HCT116 (cell line): ENCODE measurements around the gene TMEFF2.

Experiments used
- CBX3 ChIP-seq: IDR thresholded peaks from 2 replicates; pipeline ENCODE4 v1.6.1; 2012; ENCODE audit warnings: low read depth
- EGR1 ChIP-seq: IDR thresholded peaks from 2 replicates; pipeline ENCODE4 v1.6.1; 2012; ENCODE audit warnings: low read depth
- ELF1 ChIP-seq: IDR thresholded peaks from 2 replicates; pipeline ENCODE4 v1.6.1; 2012; ENCODE audit warnings: low read depth, borderline replicate concordance
- EZH2phosphoT487 ChIP-seq: fragments of 200-600 bp; IDR thresholded peaks from 2 replicates; pipeline ENCODE4 v1.6.1; 2018; ENCODE audit warnings: antibody characterized with exemption, borderline replicate concordance
- POLR2A ChIP-seq: IDR thresholded peaks from 2 replicates; pipeline ENCODE4 v1.7.0; 2011; ENCODE audit warnings: borderline replicate concordance; ENCODE audit not compliant: insufficient read depth, insufficient read length; ENCODE audit errors: extremely low read depth
- POLR2AphosphoS5 ChIP-seq: IDR thresholded peaks from 2 replicates; pipeline ENCODE4 v1.6.1; 2011; ENCODE audit warnings: mild to moderate bottlenecking, low read depth, low read length, moderate library complexity
- SP1 ChIP-seq: IDR thresholded peaks from 2 replicates; pipeline ENCODE4 v1.6.1; 2012; ENCODE audit warnings: low read depth
- ZFX ChIP-seq: fragments of 450-650 bp; IDR thresholded peaks from 2 replicates; pipeline ENCODE4 v1.6.1; 2017
- TF ChIP-seq, protein P1 (sequence below), 3 experiments: fragments of 200-600 bp in 1 of 3; sonication (generic) in 1 of 3; IDR thresholded peaks in 2 of 3; conservative IDR thresholded peaks in 1 of 3; 2 replicates each; pipeline ENCODE4 v1.5.1; 2012 to 2017; ENCODE audit warnings: low read depth in 2 of 3, low read length in 2 of 3, antibody characterized with exemption in 1 of 3, borderline replicate concordance in 1 of 3, control low read depth in 1 of 3, mild to moderate bottlenecking in 1 of 3, mixed read lengths in 1 of 3, mixed run types in 1 of 3, moderate library complexity in 1 of 3; ENCODE audit not compliant: insufficient read depth in 1 of 3

DNA sequence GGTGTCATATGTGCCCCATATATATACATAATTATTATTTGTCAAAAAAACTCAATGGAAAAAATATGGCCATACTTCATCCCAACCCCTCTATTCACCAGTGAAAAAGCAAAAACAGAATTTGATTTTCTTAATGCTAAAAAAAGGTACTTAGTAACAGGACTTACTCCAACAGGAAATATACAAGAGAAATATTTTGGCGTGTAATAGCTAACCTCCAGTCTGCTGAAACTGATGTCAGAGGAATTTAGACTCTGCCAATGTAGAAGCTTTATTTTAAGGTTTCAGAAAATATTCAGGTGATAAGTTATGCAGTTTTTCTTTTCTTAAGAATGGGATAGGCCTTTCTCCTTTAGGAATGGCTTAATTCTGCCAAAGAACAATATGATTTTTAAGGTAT, 72.6 kb downstream of the TMEFF2 start:
- TF ChIP-seq, protein P1, sequence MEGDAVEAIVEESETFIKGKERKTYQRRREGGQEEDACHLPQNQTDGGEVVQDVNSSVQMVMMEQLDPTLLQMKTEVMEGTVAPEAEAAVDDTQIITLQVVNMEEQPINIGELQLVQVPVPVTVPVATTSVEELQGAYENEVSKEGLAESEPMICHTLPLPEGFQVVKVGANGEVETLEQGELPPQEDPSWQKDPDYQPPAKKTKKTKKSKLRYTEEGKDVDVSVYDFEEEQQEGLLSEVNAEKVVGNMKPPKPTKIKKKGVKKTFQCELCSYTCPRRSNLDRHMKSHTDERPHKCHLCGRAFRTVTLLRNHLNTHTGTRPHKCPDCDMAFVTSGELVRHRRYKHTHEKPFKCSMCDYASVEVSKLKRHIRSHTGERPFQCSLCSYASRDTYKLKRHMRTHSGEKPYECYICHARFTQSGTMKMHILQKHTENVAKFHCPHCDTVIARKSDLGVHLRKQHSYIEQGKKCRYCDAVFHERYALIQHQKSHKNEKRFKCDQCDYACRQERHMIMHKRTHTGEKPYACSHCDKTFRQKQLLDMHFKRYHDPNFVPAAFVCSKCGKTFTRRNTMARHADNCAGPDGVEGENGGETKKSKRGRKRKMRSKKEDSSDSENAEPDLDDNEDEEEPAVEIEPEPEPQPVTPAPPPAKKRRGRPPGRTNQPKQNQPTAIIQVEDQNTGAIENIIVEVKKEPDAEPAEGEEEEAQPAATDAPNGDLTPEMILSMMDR (IDR thresholded peaks at IDR 0.05 in 2 of 3, conservative IDR thresholded peaks at IDR 0.05 in 1 of 3; ENCODE audit: borderline replicate concordance in 1 of 3, insufficient read depth in 1 of 3, low read depth in 2 of 3, low read length in 2 of 3) = no peak
- TF ChIP-seq ZFX (no peak), POLR2AphosphoS5 (no peak), POLR2A (no peak), EZH2phosphoT487 (no peak), CBX3 (no peak), SP1 (no peak), ELF1 (no peak), EGR1 (no peak)
